NCI-H774 (cell line): ENCODE measurements around the gene C14orf119.

Source experiments
- DNase-seq: peaks from one replicate; lab custom pipeline; 2025; lab: John Stamatoyannopoulos, UW

C14orf119 gene

GRCh38 chr14:23149745-23150144 lies 54.4 kb downstream of the C14orf119 start:
- no peak for DNase-seq
